Adrenal gland (tissue), 5 donors: Measurements from ENCODE around the gene INHBA.

Source experiments
- CTCF ChIP-seq, 6 experiments: fragments of 450-650 bp in 4 of 6; fragments of 200-600 bp in 2 of 6; sonication (generic) in 1 of 6; IDR thresholded peaks; 1 replicate in 5 of 6; 2 replicates in 1 of 6; pipeline versions ENCODE4 v1.5.1 to v1.8.0; 2016 to 2021; ENCODE audit warnings: antibody characterized with exemption in 6 of 6, mild to moderate bottlenecking in 2 of 6, moderate library complexity in 1 of 6
- POLR2A ChIP-seq, 2 donors: fragments of 450-650 bp; IDR thresholded peaks; one replicate each; pipeline ENCODE4 v1.6.1; 2017; ENCODE audit warnings: antibody characterized with exemption in 2 of 2, mild to moderate bottlenecking in 2 of 2, moderate library complexity in 1 of 2
- donor health status: DM: no; HTN: no; CAD: no.

GRCh38 chr7:41699516-41699915 is 3.4 kb downstream of the INHBA start:
- TF ChIP-seq POLR2A (IDR thresholded peaks at IDR 0.05) (peak in 1 of 2 donors; percentile 27), CTCF (IDR thresholded peaks at IDR 0.05) (no peak)
